Glomerular visceral epithelial cell (primary cell): ENCODE data around the gene PCDH15.
"Not testable (repeated sequence)": the region's sequence is repeated elsewhere in the genome, so short reads cannot be mapped to it uniquely, and the experiment has no call there.

Experiments used
- DNase-seq: peaks from one replicate; pipeline ENCODE4 v3.0.0-alpha.2; 2016; ENCODE audit errors: extremely low spot score

PCDH15 gene

GRCh38 chr10:54554028-54554427 lies 247.0 kb downstream of the PCDH15 start:
- no peak for DNase-seq

- no peak for DNase-seq
Measured at GRCh38 chr10:54550016-54550415, 251.0 kb downstream of the PCDH15 start.

- no peak for DNase-seq
Measured at GRCh38 chr10:54531296-54531695, 269.7 kb downstream of the PCDH15 start.

GRCh38 chr10:54530299-54530698 lies 270.7 kb downstream of the PCDH15 start:
- DNase-seq: no peak

GRCh38 chr10:54525816-54526215 lies 275.2 kb downstream of the PCDH15 start:
- no peak for DNase-seq

- DNase-seq: not testable (repeated sequence)
Measured at GRCh38 chr10:54515244-54515643, 285.8 kb downstream of the PCDH15 start.

GRCh38 chr10:54503863-54504262 lies 297.2 kb downstream of the PCDH15 start:
- no peak for DNase-seq

GRCh38 chr10:54501929-54502328 lies 299.1 kb downstream of the PCDH15 start:
- no peak for DNase-seq

GRCh38 chr10:54496852-54497251 lies 304.2 kb downstream of the PCDH15 start:
- DNase-seq: peak; percentile 4

- no peak for DNase-seq
Measured at GRCh38 chr10:54487743-54488142, 313.3 kb downstream of the PCDH15 start.

- no peak for DNase-seq
Measured at GRCh38 chr10:54485971-54486370, 315.1 kb downstream of the PCDH15 start.

- no peak for DNase-seq
Measured at GRCh38 chr10:54484186-54484585, 316.8 kb downstream of the PCDH15 start.

GRCh38 chr10:54478601-54479000 lies 322.4 kb downstream of the PCDH15 start:
- DNase-seq: no peak

GRCh38 chr10:54477738-54478137 lies 323.3 kb downstream of the PCDH15 start:
- no peak for DNase-seq

- no peak for DNase-seq
Measured at GRCh38 chr10:54470324-54470631, 330.8 kb downstream of the PCDH15 start.

- no peak for DNase-seq
Measured at GRCh38 chr10:54469587-54470323, 331.3 kb downstream of the PCDH15 start.

- no peak for DNase-seq
Measured at GRCh38 chr10:54454271-54454670, 346.8 kb downstream of the PCDH15 start.

GRCh38 chr10:54449056-54449455 lies 352.0 kb downstream of the PCDH15 start:
- DNase-seq: no peak

GRCh38 chr10:54444170-54444569 lies 356.9 kb downstream of the PCDH15 start:
- no peak for DNase-seq

GRCh38 chr10:54441275-54441674 lies 359.8 kb downstream of the PCDH15 start:
- peak; percentile 72 for DNase-seq

GRCh38 chr10:54434782-54435181 lies 366.2 kb downstream of the PCDH15 start:
- no peak for DNase-seq

- DNase-seq: no peak
Measured at GRCh38 chr10:54415483-54415882, 385.5 kb downstream of the PCDH15 start.

GRCh38 chr10:54402576-54402975 lies 398.5 kb downstream of the PCDH15 start:
- peak; percentile 32 for DNase-seq

- no peak for DNase-seq
Measured at GRCh38 chr10:54396031-54396430, 405.0 kb downstream of the PCDH15 start.
